ENCODE results near the gene CDCA3. TPM values are rescaled to one million over a fixed set of nuclear protein-coding genes. Genes with fewer than 3 reads are reported as not detected.
A peak's percentile ranks its signal among the peaks of the same experiment; 100 is the strongest.

The CDCA3 gene
- total and polyA plus RNA-seq, 2 of the 13 experiments (the other 11 are each of a cell fraction or from before 2014, with no cell fraction given), result 32.7 to 56.5 TPM

DNA sequence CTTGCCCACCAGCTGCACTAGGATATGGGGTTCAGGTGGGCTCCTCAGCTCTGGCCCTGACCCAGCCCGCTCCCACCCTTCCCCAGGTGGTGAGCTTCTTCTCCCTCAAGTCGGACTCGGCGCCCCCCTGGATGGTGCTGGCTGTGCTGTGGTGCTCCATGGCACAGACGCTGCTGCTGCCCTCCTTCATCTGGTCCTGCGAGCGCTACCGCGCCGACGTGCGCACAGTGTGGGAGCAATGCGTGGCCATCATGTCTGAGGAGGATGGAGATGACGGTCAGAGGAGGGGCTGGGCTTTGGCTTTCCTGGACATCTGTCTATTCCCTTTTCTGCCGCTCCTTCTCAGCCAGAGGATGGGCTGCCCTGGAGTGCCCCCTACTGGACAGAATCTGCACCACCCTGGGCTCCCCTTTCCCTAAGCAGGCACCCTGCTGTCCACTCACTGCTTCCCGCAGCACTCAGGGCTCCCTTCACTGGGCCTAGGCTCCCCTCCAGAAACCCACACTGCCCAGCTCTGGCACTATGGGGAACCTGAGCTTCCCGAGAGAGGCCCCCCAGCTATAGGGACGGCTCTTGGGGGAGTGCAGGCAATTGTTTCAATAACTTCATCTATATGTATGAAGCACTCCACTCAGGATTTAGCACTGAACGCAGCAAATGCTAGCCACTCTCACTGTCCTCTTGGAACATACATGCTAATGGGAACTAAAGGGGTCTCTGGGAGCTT lies 25.5 kb downstream of the CDCA3 start (continued):
- TF ChIP-seq, protein P1, sequence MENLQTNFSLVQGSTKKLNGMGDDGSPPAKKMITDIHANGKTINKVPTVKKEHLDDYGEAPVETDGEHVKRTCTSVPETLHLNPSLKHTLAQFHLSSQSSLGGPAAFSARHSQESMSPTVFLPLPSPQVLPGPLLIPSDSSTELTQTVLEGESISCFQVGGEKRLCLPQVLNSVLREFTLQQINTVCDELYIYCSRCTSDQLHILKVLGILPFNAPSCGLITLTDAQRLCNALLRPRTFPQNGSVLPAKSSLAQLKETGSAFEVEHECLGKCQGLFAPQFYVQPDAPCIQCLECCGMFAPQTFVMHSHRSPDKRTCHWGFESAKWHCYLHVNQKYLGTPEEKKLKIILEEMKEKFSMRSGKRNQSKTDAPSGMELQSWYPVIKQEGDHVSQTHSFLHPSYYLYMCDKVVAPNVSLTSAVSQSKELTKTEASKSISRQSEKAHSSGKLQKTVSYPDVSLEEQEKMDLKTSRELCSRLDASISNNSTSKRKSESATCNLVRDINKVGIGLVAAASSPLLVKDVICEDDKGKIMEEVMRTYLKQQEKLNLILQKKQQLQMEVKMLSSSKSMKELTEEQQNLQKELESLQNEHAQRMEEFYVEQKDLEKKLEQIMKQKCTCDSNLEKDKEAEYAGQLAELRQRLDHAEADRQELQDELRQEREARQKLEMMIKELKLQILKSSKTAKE (CRISPR knock-in tag; IDR thresholded peaks at IDR 0.05; ENCODE audit: borderline replicate concordance), result no peak
- TF ChIP-seq, protein P2, sequence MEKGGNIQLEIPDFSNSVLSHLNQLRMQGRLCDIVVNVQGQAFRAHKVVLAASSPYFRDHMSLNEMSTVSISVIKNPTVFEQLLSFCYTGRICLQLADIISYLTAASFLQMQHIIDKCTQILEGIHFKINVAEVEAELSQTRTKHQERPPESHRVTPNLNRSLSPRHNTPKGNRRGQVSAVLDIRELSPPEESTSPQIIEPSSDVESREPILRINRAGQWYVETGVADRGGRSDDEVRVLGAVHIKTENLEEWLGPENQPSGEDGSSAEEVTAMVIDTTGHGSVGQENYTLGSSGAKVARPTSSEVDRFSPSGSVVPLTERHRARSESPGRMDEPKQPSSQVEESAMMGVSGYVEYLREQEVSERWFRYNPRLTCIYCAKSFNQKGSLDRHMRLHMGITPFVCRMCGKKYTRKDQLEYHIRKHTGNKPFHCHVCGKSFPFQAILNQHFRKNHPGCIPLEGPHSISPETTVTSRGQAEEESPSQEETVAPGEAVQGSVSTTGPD (CRISPR knock-in tag; IDR thresholded peaks at IDR 0.05), result no peak
- no peak for TF ChIP-seq NR2F6 (IDR thresholded peaks at IDR 0.05)
- TF ChIP-seq NR2F6 (CRISPR knock-in tag; IDR thresholded peaks at IDR 0.05), result peak; percentile 8; the same call in 1 of the 2 replicates
- TF ChIP-seq RARA (CRISPR knock-in tag; IDR thresholded peaks at IDR 0.05), result no peak
- 0 out of 2 replicates have a peak, but pooled peaks have one; percentile 44 for TF ChIP-seq ZNF713 (CRISPR knock-in tag; IDR thresholded peaks at IDR 0.05)
- 0 out of 2 replicates have a peak, but pooled peaks have one; percentile 35 for TF ChIP-seq UBTF (CRISPR knock-in tag; IDR thresholded peaks at IDR 0.05)
- TF ChIP-seq, protein P3, sequence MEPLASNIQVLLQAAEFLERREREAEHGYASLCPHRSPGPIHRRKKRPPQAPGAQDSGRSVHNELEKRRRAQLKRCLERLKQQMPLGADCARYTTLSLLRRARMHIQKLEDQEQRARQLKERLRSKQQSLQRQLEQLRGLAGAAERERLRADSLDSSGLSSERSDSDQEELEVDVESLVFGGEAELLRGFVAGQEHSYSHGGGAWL (CRISPR knock-in tag; IDR thresholded peaks at IDR 0.05), result no peak
- TF ChIP-seq EEA1 (CRISPR knock-in tag; IDR thresholded peaks at IDR 0.05; ENCODE audit: borderline replicate concordance), result no peak
- peak; percentile 28; the same call in 1 of the 2 replicates for TF ChIP-seq ZNF768 (CRISPR knock-in tag; IDR thresholded peaks at IDR 0.05)
- TF ChIP-seq ZNF687 (CRISPR knock-in tag; IDR thresholded peaks at IDR 0.05), result peak; percentile 60
- 0 out of 2 replicates have a peak, but pooled peaks have one; percentile 17 for TF ChIP-seq ZNF292 (CRISPR knock-in tag; IDR thresholded peaks at IDR 0.05; ENCODE audit: borderline replicate concordance, low read depth)
- no peak for TF ChIP-seq ZBTB38 (CRISPR knock-in tag; IDR thresholded peaks at IDR 0.05)
- no peak for TF ChIP-seq KDM1A (CRISPR knock-in tag; IDR thresholded peaks at IDR 0.05)
- peak; percentile 85 for TF ChIP-seq STAG1 (CRISPR knock-in tag; IDR thresholded peaks at IDR 0.05)
- TF ChIP-seq, protein P4, sequence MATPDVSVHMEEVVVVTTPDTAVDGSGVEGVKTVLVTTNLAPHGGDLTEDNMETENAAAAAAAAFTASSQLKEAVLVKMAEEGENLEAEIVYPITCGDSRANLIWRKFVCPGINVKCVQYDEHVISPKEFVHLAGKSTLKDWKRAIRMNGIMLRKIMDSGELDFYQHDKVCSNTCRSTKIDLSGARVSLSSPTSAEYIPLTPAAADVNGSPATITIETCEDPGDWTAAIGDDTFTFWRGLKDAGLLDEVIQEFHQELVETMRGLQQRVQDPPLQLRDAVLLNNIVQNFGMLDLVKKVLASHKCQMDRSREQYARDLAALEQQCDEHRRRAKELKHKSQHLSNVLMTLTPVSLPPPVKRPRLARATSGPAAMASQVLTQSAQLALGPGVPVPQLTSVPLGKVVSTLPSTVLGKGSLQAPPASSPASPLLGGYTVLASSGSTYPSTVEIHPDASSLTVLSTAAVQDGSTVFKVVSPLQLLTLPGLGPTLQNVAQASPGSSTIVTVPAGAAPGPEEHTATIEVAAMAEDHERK (CRISPR knock-in tag; IDR thresholded peaks at IDR 0.05; ENCODE audit: low read depth), result no peak
- no peak for TF ChIP-seq HDAC6 (IDR thresholded peaks at IDR 0.05; ENCODE audit: low read depth, low read length)

Measured in HepG2 (cell line).